Natural killer cell (primary cell): Measurements from ENCODE around the gene C12orf50. TPM values are rescaled to one million over a fixed set of nuclear protein-coding genes. Genes with fewer than 3 reads are reported as not detected.

Source experiments
- ATAC-seq, 3 donors: fragments of 150-1000 bp in 2 of 3; fragments of 200-7000 bp in 1 of 3; cut with Tn5 transposase; 1 replicate in 1 of 3; 2 replicates in 2 of 3; pipeline ENCODE4 v1.10.0; 2021; ENCODE audit warnings: mild to moderate bottlenecking in 2 of 3, moderate library complexity in 2 of 3
- DNase-seq, 2 donors: peaks; one replicate each; pipeline versions ENCODE4 v3.0.0 to v3.0.0-alpha.2; 2013 to 2021; ENCODE audit warnings: mixed read lengths in 1 of 2
- H3K27ac ChIP-seq: one replicate; pipeline ENCODE4 v1.5.1; 2013; ENCODE audit warnings: mild to moderate bottlenecking, low read length
- H3K27me3 ChIP-seq: one replicate; pipeline ENCODE4 v1.6.1; 2013; ENCODE audit warnings: low read length; ENCODE audit not compliant: control insufficient read depth, insufficient read depth
- H3K36me3 ChIP-seq: one replicate; pipeline ENCODE4 v1.6.1; 2013; ENCODE audit warnings: low read length; ENCODE audit not compliant: control insufficient read depth, insufficient read depth
- H3K4me1 ChIP-seq: one replicate; pipeline ENCODE4 v1.6.1; 2013; ENCODE audit warnings: low read length; ENCODE audit not compliant: control insufficient read depth, insufficient read depth
- H3K4me3 ChIP-seq: one replicate; pipeline ENCODE4 v1.5.1; 2013; ENCODE audit warnings: low read length
- H3K9me3 ChIP-seq: one replicate; pipeline ENCODE4 v1.6.1; 2013; ENCODE audit warnings: low read length; ENCODE audit not compliant: control insufficient read depth, insufficient read depth
- H3K27ac Mint-ChIP-seq, 2 donors: one replicate each; pipeline ENCODE4 v1.8.0; 2022; ENCODE audit warnings: mild to moderate bottlenecking in 2 of 2, mixed read lengths in 2 of 2, moderate library complexity in 1 of 2
- H3K27me3 Mint-ChIP-seq, 2 donors: one replicate each; pipeline ENCODE4 v1.8.0; 2022; ENCODE audit warnings: low read depth in 2 of 2, mixed read lengths in 2 of 2
- H3K36me3 Mint-ChIP-seq: one replicate; pipeline ENCODE4 v1.8.0; 2022; ENCODE audit warnings: mixed read lengths
- H3K4me1 Mint-ChIP-seq, 2 donors: one replicate each; pipeline ENCODE4 v1.8.0; 2022; ENCODE audit warnings: mixed read lengths in 2 of 2
- H3K4me3 Mint-ChIP-seq: one replicate; pipeline ENCODE4 v1.8.0; 2022; ENCODE audit warnings: mild to moderate bottlenecking, moderate library complexity, mixed read lengths
- H3K9me3 Mint-ChIP-seq, 2 donors: one replicate each; pipeline ENCODE4 v1.8.0; 2022; ENCODE audit warnings: mixed read lengths in 2 of 2
- WGBS: methylation state at CpG from one replicate; pipeline ENCODE4 v1.1.7; 2013; ENCODE audit warnings: missing lambda C conversion rate; ENCODE audit not compliant: insufficient coverage; 5-methylcytosine and 5-hydroxymethylcytosine counted together
- intact Hi-C: fragments of 100-400 bp; cut with micrococcal nuclease; formaldehyde crosslinking; loops from one replicate; pipeline ENCODE4 v1.14.2; 2022
- total RNA-seq, 4 donors: library from RNA; stranded (reverse); fragments of 120-200 nt in 1 of 4; gene quantifications; one replicate each; pipeline versions ENCODE4 v1.2.3 to v1.2.4, GENCODE V29; 2013 to 2022
- TF ChIP-seq, protein P1 (sequence below): fragments of 200-600 bp; IDR thresholded peaks from one replicate; pipeline ENCODE4 v1.8.0; 2022; ENCODE audit warnings: antibody characterized with exemption

Gene C12orf50
- total RNA-seq, 3 donors from 2014 or later (not counting 1 experiment from before 2014, with no cell fraction given): 0.18 TPM; not detected in 2

DNA sequence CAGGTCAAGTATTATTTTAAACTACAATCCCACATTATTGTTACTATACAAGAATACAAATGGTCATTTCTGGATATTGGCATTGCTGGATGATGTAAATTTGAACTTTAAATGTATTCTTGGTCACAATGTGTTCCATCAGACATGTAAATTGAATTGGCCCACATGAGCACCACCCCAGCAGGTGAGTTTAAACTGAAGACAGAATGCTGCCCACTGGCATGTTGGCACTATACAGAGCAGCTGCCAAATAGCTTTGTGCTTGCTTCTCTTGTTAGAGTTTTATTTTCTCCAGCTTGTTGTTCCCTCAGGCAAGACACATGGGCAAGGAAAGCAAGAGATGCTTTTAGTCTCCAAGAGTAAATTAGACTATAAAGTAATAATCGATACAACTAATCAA, 98.6 kb downstream of the C12orf50 start:
- no peaks in the 10 kb centered on the region for H3K4me1 Mint-ChIP-seq
- no peaks in the 10 kb centered on the region for H3K36me3 ChIP-seq
- H3K27me3 Mint-ChIP-seq: no peaks in the 10 kb centered on the region
- H3K36me3 Mint-ChIP-seq: no peaks in the 10 kb centered on the region
- no peaks in the 10 kb centered on the region for H3K4me1 ChIP-seq
- peaks cover 5 to 7% of the 10 kb centered on the region in 2 donors for H3K9me3 Mint-ChIP-seq
- TF ChIP-seq, protein P1, sequence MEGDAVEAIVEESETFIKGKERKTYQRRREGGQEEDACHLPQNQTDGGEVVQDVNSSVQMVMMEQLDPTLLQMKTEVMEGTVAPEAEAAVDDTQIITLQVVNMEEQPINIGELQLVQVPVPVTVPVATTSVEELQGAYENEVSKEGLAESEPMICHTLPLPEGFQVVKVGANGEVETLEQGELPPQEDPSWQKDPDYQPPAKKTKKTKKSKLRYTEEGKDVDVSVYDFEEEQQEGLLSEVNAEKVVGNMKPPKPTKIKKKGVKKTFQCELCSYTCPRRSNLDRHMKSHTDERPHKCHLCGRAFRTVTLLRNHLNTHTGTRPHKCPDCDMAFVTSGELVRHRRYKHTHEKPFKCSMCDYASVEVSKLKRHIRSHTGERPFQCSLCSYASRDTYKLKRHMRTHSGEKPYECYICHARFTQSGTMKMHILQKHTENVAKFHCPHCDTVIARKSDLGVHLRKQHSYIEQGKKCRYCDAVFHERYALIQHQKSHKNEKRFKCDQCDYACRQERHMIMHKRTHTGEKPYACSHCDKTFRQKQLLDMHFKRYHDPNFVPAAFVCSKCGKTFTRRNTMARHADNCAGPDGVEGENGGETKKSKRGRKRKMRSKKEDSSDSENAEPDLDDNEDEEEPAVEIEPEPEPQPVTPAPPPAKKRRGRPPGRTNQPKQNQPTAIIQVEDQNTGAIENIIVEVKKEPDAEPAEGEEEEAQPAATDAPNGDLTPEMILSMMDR: no peak
- H3K4me3 Mint-ChIP-seq: no peak overlapping the region
- no peak overlapping the region for H3K4me3 ChIP-seq
- no CpG with 5 or more reads among the region's 1 CpG for WGBS
- DNase-seq: no peak
- no peak overlapping the region for H3K27ac ChIP-seq
- intact Hi-C loops: no loop called here
- no peaks in the 10 kb centered on the region for H3K9me3 ChIP-seq
- ATAC-seq: no peak
- H3K27me3 ChIP-seq: no peaks in the 10 kb centered on the region
- no peak overlapping the region for H3K27ac Mint-ChIP-seq

Other genes starting within 250 kb of the C12orf50 start
- 10 to 100 TPM; 14.3 to 23.6 (median 18.7) TPM for gene CEP290, start 112.7 kb upstream of the C12orf50 start, total RNA-seq
- gene TMTC3, start 112.9 kb upstream of the C12orf50 start, total RNA-seq: 1 to 10 TPM; 5.0 to 6.2 (median 5.3) TPM